ENCODE measurements around the gene PIK3CA.
A peak's percentile ranks its signal among the peaks of the same experiment; 100 is the strongest.
"Not testable (repeated sequence)": the region's sequence is repeated elsewhere in the genome, so short reads cannot be mapped to it uniquely, and the experiment has no call there.

The PIK3CA gene

DNA sequence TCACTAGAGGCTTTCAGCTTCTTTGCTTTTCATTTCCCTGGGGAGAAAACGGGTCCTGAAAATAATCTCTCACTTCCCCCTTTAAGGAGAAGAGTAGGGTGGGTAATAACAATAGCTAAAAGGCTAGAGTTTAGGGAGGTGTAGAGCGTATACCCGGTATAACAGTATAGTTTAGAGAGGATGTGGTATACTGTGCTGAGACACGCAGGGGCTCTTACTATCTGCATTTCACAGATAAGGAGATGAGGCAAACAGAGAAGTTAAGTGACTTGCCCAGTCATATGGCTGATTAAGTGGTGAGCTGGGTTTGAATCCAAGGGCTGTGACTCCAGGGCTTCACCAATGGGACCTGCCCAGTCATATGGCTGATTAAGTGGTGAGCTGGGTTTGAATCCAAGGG, 117.7 kb downstream of the PIK3CA start:
- no peak overlapping the region for H3K27ac ChIP-seq
- TF ChIP-seq, protein P1, sequence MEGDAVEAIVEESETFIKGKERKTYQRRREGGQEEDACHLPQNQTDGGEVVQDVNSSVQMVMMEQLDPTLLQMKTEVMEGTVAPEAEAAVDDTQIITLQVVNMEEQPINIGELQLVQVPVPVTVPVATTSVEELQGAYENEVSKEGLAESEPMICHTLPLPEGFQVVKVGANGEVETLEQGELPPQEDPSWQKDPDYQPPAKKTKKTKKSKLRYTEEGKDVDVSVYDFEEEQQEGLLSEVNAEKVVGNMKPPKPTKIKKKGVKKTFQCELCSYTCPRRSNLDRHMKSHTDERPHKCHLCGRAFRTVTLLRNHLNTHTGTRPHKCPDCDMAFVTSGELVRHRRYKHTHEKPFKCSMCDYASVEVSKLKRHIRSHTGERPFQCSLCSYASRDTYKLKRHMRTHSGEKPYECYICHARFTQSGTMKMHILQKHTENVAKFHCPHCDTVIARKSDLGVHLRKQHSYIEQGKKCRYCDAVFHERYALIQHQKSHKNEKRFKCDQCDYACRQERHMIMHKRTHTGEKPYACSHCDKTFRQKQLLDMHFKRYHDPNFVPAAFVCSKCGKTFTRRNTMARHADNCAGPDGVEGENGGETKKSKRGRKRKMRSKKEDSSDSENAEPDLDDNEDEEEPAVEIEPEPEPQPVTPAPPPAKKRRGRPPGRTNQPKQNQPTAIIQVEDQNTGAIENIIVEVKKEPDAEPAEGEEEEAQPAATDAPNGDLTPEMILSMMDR (conservative IDR thresholded peaks at IDR 0.05) = no peak
- TF ChIP-seq ZFX (IDR thresholded peaks at IDR 0.05) = no peak

DNA sequence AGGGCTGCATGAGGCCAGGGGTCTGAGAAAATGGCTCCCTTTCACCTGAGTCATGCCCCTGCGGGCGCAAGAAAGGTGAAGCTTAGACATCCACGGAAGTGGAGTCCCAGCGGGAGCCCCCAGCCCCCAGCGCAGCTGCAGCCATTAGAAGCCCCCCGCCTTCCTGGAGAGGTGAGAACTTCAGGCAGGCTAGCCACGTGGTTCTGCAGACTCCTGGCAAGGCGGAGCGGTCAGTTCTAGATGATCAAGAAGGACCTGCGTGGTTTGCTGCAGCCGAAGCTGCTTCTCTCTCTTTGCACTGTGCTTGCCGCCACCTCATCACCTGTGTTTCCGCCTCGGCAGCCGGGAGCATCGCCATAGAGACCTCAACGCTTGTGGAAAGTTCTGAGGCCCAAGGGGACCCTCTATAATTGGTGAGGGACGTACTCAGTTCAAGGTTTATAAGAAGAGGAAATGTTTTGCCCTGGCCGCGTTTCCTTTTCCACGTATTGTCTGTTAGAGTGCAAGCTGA, 118.6 kb downstream of the PIK3CA start:
- TF ChIP-seq, protein P1 (conservative IDR thresholded peaks at IDR 0.05) = no peak
- no peak for TF ChIP-seq ZFX (IDR thresholded peaks at IDR 0.05)
- H3K27ac ChIP-seq = no peak overlapping the region

DNA sequence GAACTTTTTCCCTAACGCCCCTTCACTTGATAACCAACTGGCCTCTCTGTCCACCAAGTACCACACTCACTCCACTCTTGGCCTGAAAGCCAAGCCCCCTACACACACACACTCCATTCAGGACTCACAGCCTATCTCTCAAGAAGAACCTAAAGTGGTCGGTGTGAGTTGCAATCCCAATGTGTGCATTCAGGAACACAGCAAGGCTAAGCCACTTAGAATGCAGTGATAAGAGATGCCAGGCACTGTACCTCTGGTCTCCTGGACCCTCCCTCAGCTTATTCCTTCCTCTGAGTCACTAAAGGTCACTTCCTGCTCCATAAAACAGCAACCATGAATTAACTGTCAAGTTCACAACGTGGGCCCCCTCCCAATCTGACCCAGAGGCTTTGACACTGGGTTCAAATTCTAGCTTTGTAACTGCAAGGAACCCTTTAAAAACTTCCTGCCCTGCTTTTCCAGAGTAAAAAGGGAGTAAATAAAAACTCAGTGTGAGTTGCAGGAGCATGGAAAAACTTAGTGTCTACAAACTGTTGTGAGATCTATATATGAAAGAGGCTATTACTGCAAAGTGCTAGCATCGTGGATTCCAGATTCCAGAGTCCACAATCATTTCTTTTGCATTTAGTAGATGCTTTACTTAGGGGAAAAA, 120.4 kb downstream of the PIK3CA start:
- H3K27ac ChIP-seq = no peak overlapping the region
- TF ChIP-seq, protein P1 (conservative IDR thresholded peaks at IDR 0.05) = no peak
- TF ChIP-seq ZFX (IDR thresholded peaks at IDR 0.05) = no peak

DNA sequence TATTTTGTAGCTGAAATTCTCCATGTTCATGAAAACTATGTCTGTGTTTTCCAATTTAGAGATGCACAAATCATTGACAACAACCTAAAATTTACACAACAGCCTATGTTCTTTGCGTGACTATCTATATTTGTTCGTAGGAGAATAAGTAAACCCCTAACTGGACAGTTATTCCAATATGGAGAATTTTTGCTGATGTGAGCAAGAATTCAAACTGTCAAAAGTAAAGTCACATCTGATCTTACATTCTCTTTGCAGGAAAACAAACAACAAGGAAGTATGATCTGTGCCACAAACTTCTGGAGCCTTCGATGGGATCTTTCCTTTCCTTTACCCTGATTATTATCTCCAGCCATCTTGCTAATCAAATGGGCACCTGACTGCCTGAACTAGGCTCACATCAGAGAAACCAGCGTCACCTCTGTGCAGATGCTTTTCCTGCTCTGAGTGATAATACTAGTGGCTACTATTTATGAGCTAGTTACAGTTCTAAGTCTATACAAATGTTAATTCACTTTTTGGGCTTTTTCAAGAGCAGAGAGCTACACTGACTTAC, 121.1 kb downstream of the PIK3CA start:
- H3K27ac ChIP-seq = no peak overlapping the region
- no peak for TF ChIP-seq ZFX (IDR thresholded peaks at IDR 0.05)

DNA sequence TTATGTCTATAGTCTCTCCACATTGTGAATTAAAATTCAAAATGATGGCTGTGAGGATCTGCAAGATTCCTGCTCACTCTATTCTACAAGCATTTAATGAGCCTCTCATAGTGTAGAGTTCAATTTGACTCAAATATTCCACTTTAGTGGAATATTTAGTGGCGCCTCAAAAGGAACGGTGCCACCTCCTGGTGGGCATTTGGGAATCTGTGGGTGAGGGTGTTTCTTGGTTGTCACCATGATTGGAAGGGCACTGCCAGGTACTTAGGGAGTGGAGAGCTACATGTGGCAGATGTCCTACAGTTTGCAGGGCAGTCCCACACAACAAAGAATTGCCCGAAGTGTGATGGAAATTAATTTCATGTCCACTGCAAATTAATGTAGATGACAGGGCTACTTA, 124.2 kb downstream of the PIK3CA start:
- H3K27ac ChIP-seq = no peak overlapping the region
- TF ChIP-seq, protein P1 (conservative IDR thresholded peaks at IDR 0.05) = peak; percentile 31
- no peak for TF ChIP-seq ZFX (IDR thresholded peaks at IDR 0.05)

DNA sequence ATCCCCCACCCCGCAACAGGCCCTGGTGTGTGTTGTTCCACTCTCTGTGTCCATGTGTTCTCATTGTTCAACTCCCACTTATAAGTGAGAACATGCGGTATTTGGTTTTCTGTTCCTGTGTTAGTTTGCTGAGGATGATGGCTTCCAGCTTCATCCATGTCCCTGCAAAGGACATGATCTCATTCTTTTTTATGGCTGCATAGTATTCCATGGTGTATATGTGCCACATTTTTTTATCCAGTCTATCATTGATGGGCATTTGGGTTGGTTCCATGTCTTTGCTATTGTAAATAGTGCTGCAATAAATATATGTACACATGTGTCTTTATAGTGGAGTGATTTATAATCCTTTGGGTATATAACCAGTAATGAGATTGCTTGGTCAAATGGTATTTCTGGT, 126.3 kb downstream of the PIK3CA start:
- not testable (repeated sequence) for H3K27ac ChIP-seq

DNA sequence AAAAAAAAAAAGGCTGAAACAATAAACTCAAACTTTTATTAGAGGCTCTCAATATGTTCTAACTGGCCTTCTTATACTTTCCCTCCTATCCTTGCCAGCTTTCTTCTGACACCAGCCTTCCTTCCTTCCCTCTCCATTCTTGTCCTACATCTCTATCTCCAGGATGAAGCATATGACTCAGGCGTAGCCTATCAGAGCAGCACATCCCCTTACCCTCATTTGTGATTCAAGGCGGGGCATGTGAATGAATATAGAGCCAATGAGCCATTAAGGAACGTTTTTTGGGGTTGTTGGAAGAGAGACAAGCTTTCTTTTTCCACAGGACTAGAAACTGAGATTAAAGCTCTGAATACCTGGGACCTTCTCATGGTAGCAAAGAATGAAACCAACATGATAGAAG, 127.8 kb downstream of the PIK3CA start:
- TF ChIP-seq ZFX (IDR thresholded peaks at IDR 0.05) = no peak
- TF ChIP-seq, protein P1 (conservative IDR thresholded peaks at IDR 0.05) = no peak
- H3K27ac ChIP-seq = no peak overlapping the region

DNA sequence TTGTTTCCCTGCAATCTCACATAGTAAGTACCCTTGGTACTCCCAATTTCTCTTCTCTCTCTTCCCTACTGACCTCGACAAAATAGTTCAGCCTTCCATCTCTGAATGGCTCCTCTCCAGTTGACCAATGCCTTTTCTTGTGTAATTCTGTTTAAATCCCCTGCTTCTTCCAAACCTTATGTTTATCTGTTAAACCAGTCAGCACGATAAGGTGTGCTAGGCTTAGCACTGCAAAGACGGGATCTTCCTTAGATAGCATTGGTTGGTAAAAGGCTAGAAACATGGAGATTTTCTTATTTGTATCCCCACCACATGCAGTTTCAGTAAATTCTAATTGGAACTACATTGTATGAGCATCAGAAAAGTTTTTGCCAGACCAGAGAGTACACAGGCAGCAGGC, 128.6 kb downstream of the PIK3CA start:
- H3K27ac ChIP-seq = no peak overlapping the region
- TF ChIP-seq ZFX (IDR thresholded peaks at IDR 0.05) = no peak

DNA sequence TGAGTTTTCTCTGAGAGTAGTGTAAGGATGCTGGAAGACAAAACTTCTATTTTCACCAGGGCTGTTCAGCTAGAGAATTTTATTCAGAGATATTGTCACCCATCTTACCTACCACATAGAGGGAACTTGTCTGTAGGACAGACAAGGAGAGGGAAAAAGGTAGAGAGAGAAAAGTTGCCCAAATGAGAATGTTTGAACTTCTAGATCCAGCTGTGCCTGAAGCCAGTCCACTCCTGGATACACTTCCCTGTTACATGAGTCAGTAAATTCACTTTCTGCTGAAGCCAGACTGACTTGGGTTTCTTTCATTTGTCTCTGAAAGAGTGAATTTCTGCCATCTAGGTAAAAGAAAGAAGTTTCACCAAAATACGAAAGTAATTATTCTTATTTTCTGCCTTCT, 130.0 kb downstream of the PIK3CA start:
- no peak overlapping the region for H3K27ac ChIP-seq
- no peak for TF ChIP-seq ZFX (IDR thresholded peaks at IDR 0.05)
- TF ChIP-seq, protein P1 (conservative IDR thresholded peaks at IDR 0.05) = no peak

All from C4-2B (cell line).